HepG2 (cell line): ENCODE results near the gene S1PR2. TPM values are rescaled to one million over a fixed set of nuclear protein-coding genes. Genes with fewer than 3 reads are reported as not detected.
A peak's percentile ranks its signal among the peaks of the same experiment; 100 is the strongest.

Experiments used
- DNMT1 ChIP-seq: sonication (generic); formaldehyde crosslinking; IDR thresholded peaks from 2 replicates; pipeline ENCODE4 v1.5.1; 2020; ENCODE audit warnings: mild to moderate bottlenecking, missing genetic modification reagents
- ELF1 ChIP-seq: sonication (generic); formaldehyde crosslinking; IDR thresholded peaks from 2 replicates; pipeline ENCODE4 v1.4.0; 2020; ENCODE audit warnings: missing genetic modification reagents
- ETS1 ChIP-seq: sonication (generic); formaldehyde crosslinking; IDR thresholded peaks from 2 replicates; pipeline ENCODE4 v1.4.0; 2020; ENCODE audit warnings: missing genetic modification reagents
- HDAC1 ChIP-seq: sonication (generic); formaldehyde crosslinking; IDR thresholded peaks from 2 replicates; pipeline ENCODE4 v1.5.1; 2020; ENCODE audit warnings: mild to moderate bottlenecking, missing genetic modification reagents
- HIVEP1 ChIP-seq: sonication (generic); formaldehyde crosslinking; IDR thresholded peaks from 2 replicates; pipeline ENCODE4 v1.4.0; 2020; ENCODE audit warnings: mild to moderate bottlenecking, missing genetic modification reagents
- HOXA9 ChIP-seq: sonication (generic); formaldehyde crosslinking; IDR thresholded peaks from 2 replicates; pipeline ENCODE4 v1.8.1; 2022; ENCODE audit warnings: missing genetic modification reagents, mild to moderate bottlenecking, moderate library complexity, borderline replicate concordance
- KLF12 ChIP-seq: sonication (generic); formaldehyde crosslinking; IDR thresholded peaks from 2 replicates; pipeline ENCODE4 v1.4.0; 2020; ENCODE audit warnings: missing genetic modification reagents, borderline replicate concordance
- NFKB2 ChIP-seq: sonication (generic); formaldehyde crosslinking; IDR thresholded peaks from 2 replicates; pipeline ENCODE4 v1.4.0; 2020; ENCODE audit warnings: missing genetic modification reagents, borderline replicate concordance
- POGK ChIP-seq: sonication (generic); formaldehyde crosslinking; conservative IDR thresholded peaks from 2 replicates; pipeline ENCODE4 v1.8.0; 2022; ENCODE audit warnings: mild to moderate bottlenecking, moderate library complexity, missing genetic modification reagents
- SNAPC5 ChIP-seq: sonication (generic); formaldehyde crosslinking; IDR thresholded peaks from 2 replicates; pipeline ENCODE4 v1.8.1; 2023; ENCODE audit warnings: mild to moderate bottlenecking, missing genetic modification reagents, borderline replicate concordance
- SP1 ChIP-seq, 2 experiments: fragments of 450-650 bp in 1 of 2; sonication (generic) in 1 of 2; formaldehyde crosslinking in 1 of 2; IDR thresholded peaks; 2 replicates each; pipeline versions ENCODE4 v1.4.0 to v1.6.1; 2016 to 2020; ENCODE audit warnings: missing genetic modification reagents in 1 of 2
- TAF1 ChIP-seq: sonication (generic); formaldehyde crosslinking; IDR thresholded peaks from 2 replicates; pipeline ENCODE4 v1.4.0; 2020; ENCODE audit warnings: missing genetic modification reagents
- TRIM22 ChIP-seq: fragments of 450-650 bp; IDR thresholded peaks from 2 replicates; pipeline ENCODE4 v1.6.1; 2017
- ZFP36L2 ChIP-seq: sonication (generic); formaldehyde crosslinking; IDR thresholded peaks from 2 replicates; pipeline ENCODE4 v1.4.0; 2020; ENCODE audit warnings: missing genetic modification reagents
- ZMAT3 ChIP-seq: sonication (generic); formaldehyde crosslinking; conservative IDR thresholded peaks from 2 replicates; pipeline ENCODE4 v1.7.0; 2021; ENCODE audit warnings: missing genetic modification reagents
- ZNF337 ChIP-seq: sonication (generic); formaldehyde crosslinking; IDR thresholded peaks from 2 replicates; pipeline ENCODE4 v1.5.1; 2020; ENCODE audit warnings: missing genetic modification reagents, low read depth, mild to moderate bottlenecking, borderline replicate concordance
- ZNF749 ChIP-seq: sonication (generic); formaldehyde crosslinking; IDR thresholded peaks from 2 replicates; pipeline ENCODE4 v1.8.0; 2022; ENCODE audit warnings: mild to moderate bottlenecking, missing genetic modification reagents, moderate library complexity, borderline replicate concordance
- ZNF788 ChIP-seq: sonication (generic); formaldehyde crosslinking; IDR thresholded peaks from 2 replicates; pipeline ENCODE4 v1.5.0; 2020; ENCODE audit warnings: mild to moderate bottlenecking, missing genetic modification reagents, borderline replicate concordance
- polyA plus RNA-seq, 8 experiments: library from polyadenylated mRNA; depleted of rRNA in 3 of 8; stranded (reverse) in 7 of 8; unstranded in 1 of 8; fragments of >200 nt; fragmentation: Illumina TruSeq in 4 of 8; extraction: Trizol in 4 of 8; gene quantifications; 2 replicates each; pipeline versions ENCODE4 v1.2.1 to v1.2.3, GENCODE V29; 2011 to 2016; ENCODE audit warnings: low read depth in 4 of 8, missing spikeins in 1 of 8, mixed read lengths in 1 of 8; ENCODE audit not compliant: insufficient read depth in 1 of 8
- total RNA-seq, 5 experiments: library from RNA; depleted of rRNA; stranded (reverse); fragments of >200 nt; fragmentation: Illumina TruSeq; extraction: Trizol; gene quantifications; 2 replicates each; pipeline ENCODE4 v1.2.3, GENCODE V29; 2016; ENCODE audit warnings: low read depth in 1 of 5
- TF ChIP-seq, protein P1 (sequence below): sonication (generic); formaldehyde crosslinking; IDR thresholded peaks from 2 replicates; pipeline ENCODE4 v1.4.0; 2020; ENCODE audit warnings: missing genetic modification reagents, borderline replicate concordance
- TF ChIP-seq, protein P2 (sequence below): IDR thresholded peaks from 2 replicates; pipeline ENCODE4 v1.6.1; 2016; ENCODE audit warnings: low read depth, control low read depth

Gene S1PR2
- total and polyA plus RNA-seq, 2 of the 13 experiments (the other 11 are each of a cell fraction or from before 2014, with no cell fraction given), result 0.91 to 1.3 TPM

- TF ChIP-seq, protein P1, sequence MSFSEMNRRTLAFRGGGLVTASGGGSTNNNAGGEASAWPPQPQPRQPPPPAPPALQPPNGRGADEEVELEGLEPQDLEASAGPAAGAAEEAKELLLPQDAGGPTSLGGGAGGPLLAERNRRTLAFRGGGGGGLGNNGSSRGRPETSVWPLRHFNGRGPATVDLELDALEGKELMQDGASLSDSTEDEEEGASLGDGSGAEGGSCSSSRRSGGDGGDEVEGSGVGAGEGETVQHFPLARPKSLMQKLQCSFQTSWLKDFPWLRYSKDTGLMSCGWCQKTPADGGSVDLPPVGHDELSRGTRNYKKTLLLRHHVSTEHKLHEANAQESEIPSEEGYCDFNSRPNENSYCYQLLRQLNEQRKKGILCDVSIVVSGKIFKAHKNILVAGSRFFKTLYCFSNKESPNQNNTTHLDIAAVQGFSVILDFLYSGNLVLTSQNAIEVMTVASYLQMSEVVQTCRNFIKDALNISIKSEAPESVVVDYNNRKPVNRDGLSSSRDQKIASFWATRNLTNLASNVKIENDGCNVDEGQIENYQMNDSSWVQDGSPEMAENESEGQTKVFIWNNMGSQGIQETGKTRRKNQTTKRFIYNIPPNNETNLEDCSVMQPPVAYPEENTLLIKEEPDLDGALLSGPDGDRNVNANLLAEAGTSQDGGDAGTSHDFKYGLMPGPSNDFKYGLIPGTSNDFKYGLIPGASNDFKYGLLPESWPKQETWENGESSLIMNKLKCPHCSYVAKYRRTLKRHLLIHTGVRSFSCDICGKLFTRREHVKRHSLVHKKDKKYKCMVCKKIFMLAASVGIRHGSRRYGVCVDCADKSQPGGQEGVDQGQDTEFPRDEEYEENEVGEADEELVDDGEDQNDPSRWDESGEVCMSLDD (CRISPR knock-in tag), result 0 out of 2 replicates have a peak, but pooled peaks have one; percentile 3
- TF ChIP-seq ETS1 (CRISPR knock-in tag) (0 out of 2 replicates have a peak, but pooled peaks have one; percentile 34), SP1 (IDR thresholded peaks at IDR 0.05) (no peak), SP1 (CRISPR knock-in tag; IDR thresholded peaks at IDR 0.05) (peak; percentile 56; the same call in 1 of the 2 replicates), ZFP36L2 (CRISPR knock-in tag) (no peak), HOXA9 (CRISPR knock-in tag) (peak; percentile 21; the same call in 1 of the 2 replicates), TAF1 (CRISPR knock-in tag) (peak; percentile 62; the same call in 1 of the 2 replicates), NFKB2 (CRISPR knock-in tag) (peak; percentile 46; the same call in 1 of the 2 replicates), SNAPC5 (no peak; the same call in 1 of the 2 replicates), DNMT1 (CRISPR knock-in tag) (peak; percentile 24; the same call in 1 of the 2 replicates), HDAC1 (CRISPR knock-in tag) (peak; percentile 96), ZNF749 (CRISPR knock-in tag) (no peak), HIVEP1 (peak; percentile 65; the same call in 1 of the 2 replicates), TRIM22 (no peak), POGK (CRISPR knock-in tag) (peak; percentile 96), ZNF788 (peak; percentile 67; the same call in 1 of the 2 replicates), ELF1 (CRISPR knock-in tag) (peak; percentile 4; the same call in 1 of the 2 replicates), ZNF337 (CRISPR knock-in tag) (no peak), KLF12 (0 out of 2 replicates have a peak, but pooled peaks have one; percentile 45), ZMAT3 (CRISPR knock-in tag) (peak; percentile 91)
- TF ChIP-seq, protein P2, sequence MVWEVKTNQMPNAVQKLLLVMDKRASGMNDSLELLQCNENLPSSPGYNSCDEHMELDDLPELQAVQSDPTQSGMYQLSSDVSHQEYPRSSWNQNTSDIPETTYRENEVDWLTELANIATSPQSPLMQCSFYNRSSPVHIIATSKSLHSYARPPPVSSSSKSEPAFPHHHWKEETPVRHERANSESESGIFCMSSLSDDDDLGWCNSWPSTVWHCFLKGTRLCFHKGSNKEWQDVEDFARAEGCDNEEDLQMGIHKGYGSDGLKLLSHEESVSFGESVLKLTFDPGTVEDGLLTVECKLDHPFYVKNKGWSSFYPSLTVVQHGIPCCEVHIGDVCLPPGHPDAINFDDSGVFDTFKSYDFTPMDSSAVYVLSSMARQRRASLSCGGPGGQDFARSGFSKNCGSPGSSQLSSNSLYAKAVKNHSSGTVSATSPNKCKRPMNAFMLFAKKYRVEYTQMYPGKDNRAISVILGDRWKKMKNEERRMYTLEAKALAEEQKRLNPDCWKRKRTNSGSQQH (CRISPR knock-in tag), result peak; percentile 94
Measured at GRCh38 chr19:10194500-10195198, 36.5 kb downstream of the S1PR2 start, which contains the start of gene DNMT1 (continued).
